OCI-LY1 (cell line): ENCODE measurements around the gene SCART1.
"Not testable (repeated sequence)": the region's sequence is repeated elsewhere in the genome, so short reads cannot be mapped to it uniquely, and the experiment has no call there.

Source experiments
- H2AFZ ChIP-seq: fragments of 200-600 bp; sonication (generic), shearing (Covaris generic); 2 replicates; pipeline ENCODE4 v1.6.0; 2014; ENCODE audit warnings: antibody characterized with exemption, mild to moderate bottlenecking, low read length
- H3F3A ChIP-seq: fragments of 200-600 bp; sonication (generic), shearing (Covaris generic); 2 replicates; pipeline ENCODE4 v1.6.0; 2014; ENCODE audit warnings: mild to moderate bottlenecking, antibody characterized with exemption, low read length, moderate library complexity; ENCODE audit not compliant: insufficient read depth
- H3K27ac ChIP-seq: fragments of 200-600 bp; sonication (generic); 2 replicates; pipeline ENCODE4 v1.5.1; 2014; ENCODE audit warnings: low read length, mixed run types, mild to moderate bottlenecking, low read depth; ENCODE audit not compliant: poor library complexity, severe bottlenecking
- H3K27me3 ChIP-seq: fragments of 200-600 bp; sonication (generic); 2 replicates; pipeline ENCODE4 v1.6.0; 2014; ENCODE audit warnings: antibody characterized with exemption, mild to moderate bottlenecking, low read length, moderate library complexity; ENCODE audit not compliant: insufficient read depth
- H3K36me3 ChIP-seq: fragments of 200-600 bp; sonication (generic); 2 replicates; pipeline ENCODE4 v1.6.1; 2014; ENCODE audit warnings: mild to moderate bottlenecking, antibody characterized with exemption, low read length, moderate library complexity, mixed read lengths; ENCODE audit not compliant: insufficient read depth
- H3K4me1 ChIP-seq: fragments of 200-600 bp; sonication (generic); 2 replicates; pipeline ENCODE4 v1.5.1; 2014; ENCODE audit warnings: mild to moderate bottlenecking, low read length, moderate library complexity; ENCODE audit not compliant: insufficient read depth, severe bottlenecking
- H3K4me2 ChIP-seq: fragments of 200-600 bp; sonication (generic), shearing (Covaris generic); 2 replicates; pipeline ENCODE4 v1.6.1; 2014; ENCODE audit warnings: low read length
- H3K4me3 ChIP-seq: fragments of 200-600 bp; sonication (generic); 2 replicates; pipeline ENCODE4 v1.5.1; 2014; ENCODE audit warnings: low read length, low read depth, mild to moderate bottlenecking, mixed read lengths; ENCODE audit not compliant: poor library complexity, severe bottlenecking
- H3K79me2 ChIP-seq: fragments of 200-600 bp; shearing (Covaris generic); 2 replicates; pipeline ENCODE4 v1.6.1; 2016; ENCODE audit warnings: mixed run types, low read length, mixed read lengths; ENCODE audit not compliant: insufficient read depth
- H3K9ac ChIP-seq: fragments of 200-600 bp; sonication (generic), shearing (Covaris generic); 2 replicates; pipeline ENCODE4 v1.6.1; 2014; ENCODE audit warnings: mild to moderate bottlenecking, low read length, mixed read lengths
- H3K9me2 ChIP-seq: fragments of 200-600 bp; sonication (generic), shearing (Covaris generic); 2 replicates; pipeline ENCODE4 v1.6.1; 2014; ENCODE audit warnings: low read depth, mild to moderate bottlenecking, low read length, mixed read lengths
- H3K9me3 ChIP-seq: fragments of 200-600 bp; shearing (Covaris generic); 2 replicates; pipeline ENCODE4 v1.6.1; 2014; ENCODE audit warnings: low read length, mixed read lengths
- H4K20me1 ChIP-seq: fragments of 200-600 bp; sonication (generic), shearing (Covaris generic); 2 replicates; pipeline ENCODE4 v1.6.0; 2016; ENCODE audit warnings: mild to moderate bottlenecking, low read length; ENCODE audit not compliant: insufficient read depth
- EZH2 ChIP-seq: fragments of 200-600 bp; sonication (generic), shearing (Covaris generic); IDR thresholded peaks from 2 replicates; pipeline ENCODE4 v1.8.0; 2017; ENCODE audit warnings: borderline replicate concordance, mixed run types, mild to moderate bottlenecking, antibody characterized with exemption, low read length, moderate library complexity, mixed read lengths
- TF ChIP-seq, protein P1 (sequence below): fragments of 200-600 bp; sonication (generic), shearing (Covaris generic); IDR thresholded peaks from 2 replicates; pipeline ENCODE4 v1.5.1; 2017; ENCODE audit warnings: mild to moderate bottlenecking, antibody characterized with exemption, low read length, moderate library complexity, mixed read lengths

Gene SCART1

DNA sequence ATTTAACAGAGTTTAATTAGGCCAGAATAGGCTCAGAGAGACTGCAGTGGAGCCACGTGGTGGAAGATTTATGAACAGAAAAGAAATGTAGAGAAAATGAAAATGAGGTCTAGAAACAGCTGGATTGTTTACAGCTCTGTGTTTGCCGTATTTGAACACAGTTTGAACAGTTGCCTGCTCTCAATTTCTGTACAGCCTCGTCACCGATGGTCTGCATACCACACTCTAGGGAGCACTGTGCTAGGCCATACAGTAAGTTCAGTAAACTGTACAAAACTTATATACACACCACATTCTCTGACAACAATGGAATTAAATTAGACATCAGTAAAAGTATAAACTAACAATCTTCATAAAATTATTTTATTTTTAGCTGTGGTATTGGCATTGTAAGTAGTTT is 62.3 kb downstream of the SCART1 start:
- Histone ChIP-seq H3K4me1 (peaks cover 13% of the 10 kb centered on the region), H3K27me3 (no peaks in the 10 kb centered on the region; the same call in 1 of the 2 replicates), H3F3A (no peaks in the 10 kb centered on the region), H3K9me2 (no peaks in the 10 kb centered on the region), H3K36me3 (no peaks in the 10 kb centered on the region), H3K79me2 (no peaks in the 10 kb centered on the region), H3K4me3 (no peak overlapping the region), H2AFZ (no peak overlapping the region), H3K9ac (no peak overlapping the region), H4K20me1 (no peaks in the 10 kb centered on the region), H3K9me3 (no peaks in the 10 kb centered on the region), H3K4me2 (no peak overlapping the region), H3K27ac (no peak overlapping the region)
- TF ChIP-seq EZH2: no peak
- TF ChIP-seq, protein P1, sequence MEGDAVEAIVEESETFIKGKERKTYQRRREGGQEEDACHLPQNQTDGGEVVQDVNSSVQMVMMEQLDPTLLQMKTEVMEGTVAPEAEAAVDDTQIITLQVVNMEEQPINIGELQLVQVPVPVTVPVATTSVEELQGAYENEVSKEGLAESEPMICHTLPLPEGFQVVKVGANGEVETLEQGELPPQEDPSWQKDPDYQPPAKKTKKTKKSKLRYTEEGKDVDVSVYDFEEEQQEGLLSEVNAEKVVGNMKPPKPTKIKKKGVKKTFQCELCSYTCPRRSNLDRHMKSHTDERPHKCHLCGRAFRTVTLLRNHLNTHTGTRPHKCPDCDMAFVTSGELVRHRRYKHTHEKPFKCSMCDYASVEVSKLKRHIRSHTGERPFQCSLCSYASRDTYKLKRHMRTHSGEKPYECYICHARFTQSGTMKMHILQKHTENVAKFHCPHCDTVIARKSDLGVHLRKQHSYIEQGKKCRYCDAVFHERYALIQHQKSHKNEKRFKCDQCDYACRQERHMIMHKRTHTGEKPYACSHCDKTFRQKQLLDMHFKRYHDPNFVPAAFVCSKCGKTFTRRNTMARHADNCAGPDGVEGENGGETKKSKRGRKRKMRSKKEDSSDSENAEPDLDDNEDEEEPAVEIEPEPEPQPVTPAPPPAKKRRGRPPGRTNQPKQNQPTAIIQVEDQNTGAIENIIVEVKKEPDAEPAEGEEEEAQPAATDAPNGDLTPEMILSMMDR: no peak

DNA sequence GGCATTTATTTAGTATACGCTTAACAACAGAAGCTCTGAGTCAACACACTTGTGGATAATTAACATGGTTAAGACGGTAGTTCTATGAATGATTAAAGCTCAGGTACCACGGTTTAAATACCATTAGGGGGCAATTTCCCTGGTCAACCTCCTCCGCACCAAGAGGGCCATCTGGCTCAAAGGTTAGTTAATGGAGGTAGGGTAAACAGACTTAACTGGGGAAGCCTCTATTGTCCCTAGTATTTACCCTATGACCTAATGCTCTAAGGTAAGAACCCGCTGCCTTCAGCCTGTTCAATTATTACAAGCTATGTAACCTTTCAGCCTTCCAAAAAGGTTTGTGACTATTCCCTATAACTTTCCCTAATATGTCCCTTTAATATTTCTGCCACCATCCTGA is 64.8 kb downstream of the SCART1 start:
- not testable (repeated sequence) for H3K4me2 ChIP-seq, H3K4me3 ChIP-seq, H3K9ac ChIP-seq, H3K9me3 ChIP-seq, H3K36me3 ChIP-seq, H3F3A ChIP-seq, H3K79me2 ChIP-seq, H3K27ac ChIP-seq, H3K27me3 ChIP-seq, H4K20me1 ChIP-seq, H2AFZ ChIP-seq, H3K9me2 ChIP-seq
- peaks cover 13% of the 10 kb centered on the region for H3K4me1 ChIP-seq
